Inflammatory macrophage (primary cell): Measurements from ENCODE around the gene EIF1AD.
A peak's percentile ranks its signal among the peaks of the same experiment; 100 is the strongest.
"Not testable (repeated sequence)": the region's sequence is repeated elsewhere in the genome, so short reads cannot be mapped to it uniquely, and the experiment has no call there.

Source experiments
- DNase-seq, 2 donors: peaks; one replicate each; pipeline ENCODE4 v3.0.0-alpha.2; 2020 to 2022

Gene EIF1AD

GRCh38 chr11:65967329-65967934 lies 34.5 kb downstream of the EIF1AD start:
- no peak for DNase-seq

DNA sequence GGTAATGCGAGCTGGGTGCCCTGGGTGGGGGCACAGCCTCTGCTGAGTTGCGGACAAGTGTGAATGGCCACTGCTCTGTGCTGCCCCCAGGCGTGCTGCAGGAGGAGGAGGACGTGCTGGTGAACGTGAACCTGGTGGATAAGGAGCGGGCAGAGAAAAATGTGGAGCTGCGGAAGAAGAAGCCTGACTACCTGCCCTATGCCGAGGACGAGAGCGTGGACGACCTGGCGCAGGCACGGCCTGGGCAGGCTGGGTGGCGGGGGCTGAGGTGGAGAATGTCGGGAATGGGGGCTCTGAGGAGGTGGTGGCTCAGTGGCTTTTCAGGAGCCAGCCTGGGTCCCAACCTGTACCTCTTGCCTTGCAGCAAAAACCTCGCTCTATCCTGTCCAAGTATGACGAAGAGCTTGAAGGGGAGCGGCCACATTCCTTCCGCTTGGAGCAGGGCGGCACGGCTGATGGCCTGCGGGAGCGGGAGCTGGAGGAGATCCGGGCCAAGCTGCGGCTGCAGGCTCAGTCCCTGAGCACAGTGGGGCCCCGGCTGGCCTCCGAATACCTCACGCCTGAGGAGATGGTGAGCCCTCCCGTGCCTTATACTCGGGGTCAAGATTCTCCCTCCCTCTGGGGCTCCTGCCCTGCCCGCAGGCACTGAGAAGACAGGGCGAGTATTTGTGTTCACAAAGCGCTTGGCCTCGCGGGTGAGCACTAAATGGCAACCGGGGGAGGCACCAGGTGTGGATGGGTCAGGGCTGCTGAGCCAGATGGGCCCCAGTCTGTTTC lies 35.8 kb downstream of the EIF1AD start:
- no peak for DNase-seq

GRCh38 chr11:65964906-65965305 lies 37.1 kb downstream of the EIF1AD start:
- DNase-seq: no peak

- DNase-seq: no peak
These were observed 39.8 kb downstream of the EIF1AD start for GRCh38 chr11:65962141-65962564.

DNA sequence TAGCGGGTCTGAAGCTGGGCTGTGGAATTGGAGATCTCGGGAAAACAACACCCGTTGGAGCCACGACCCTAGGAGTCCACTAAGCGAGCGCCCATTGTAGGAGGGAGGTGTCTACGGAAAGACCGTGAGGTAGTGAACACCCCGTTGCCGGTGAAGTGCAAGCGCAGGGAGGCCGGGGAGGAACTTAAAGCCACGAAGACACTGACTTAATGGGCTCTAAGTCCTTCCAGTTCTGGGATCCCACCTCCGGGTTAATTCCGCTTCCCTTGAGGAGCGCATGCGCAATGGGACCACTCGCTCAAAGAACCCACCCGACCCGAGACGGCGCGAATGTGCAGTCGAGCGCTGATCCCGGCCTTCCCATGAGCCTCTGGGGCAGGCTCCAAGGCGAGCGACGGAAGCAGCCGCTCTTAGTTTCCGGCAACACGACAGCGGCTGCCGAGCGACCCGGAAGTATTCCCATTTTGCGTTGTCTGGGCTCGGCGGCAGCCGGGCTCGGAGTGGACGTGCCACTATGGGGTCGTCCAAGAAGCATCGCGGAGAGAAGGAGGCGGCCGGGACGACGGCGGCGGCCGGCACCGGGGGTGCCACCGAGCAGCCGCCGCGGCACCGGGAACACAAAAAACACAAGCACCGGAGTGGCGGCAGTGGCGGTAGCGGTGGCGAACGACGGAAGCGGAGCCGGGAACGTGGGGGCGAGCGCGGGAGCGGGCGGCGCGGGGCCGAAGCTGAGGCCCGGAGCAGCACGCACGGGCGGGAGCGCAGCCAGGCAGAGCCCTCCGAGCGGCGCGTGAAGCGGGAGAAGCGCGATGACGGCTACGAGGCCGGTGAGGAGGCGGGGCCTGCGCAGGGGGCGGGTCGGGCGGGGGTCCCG lies 40.5 kb downstream of the EIF1AD start, which contains the start of gene SART1:
Gene SART1 (plus strand): TSS at position 468 of the 874 bp plus-strand sequence. CDS start 47 bp downstream, at position 515.
- DNase-seq: peak; percentile 98 to 99

DNA sequence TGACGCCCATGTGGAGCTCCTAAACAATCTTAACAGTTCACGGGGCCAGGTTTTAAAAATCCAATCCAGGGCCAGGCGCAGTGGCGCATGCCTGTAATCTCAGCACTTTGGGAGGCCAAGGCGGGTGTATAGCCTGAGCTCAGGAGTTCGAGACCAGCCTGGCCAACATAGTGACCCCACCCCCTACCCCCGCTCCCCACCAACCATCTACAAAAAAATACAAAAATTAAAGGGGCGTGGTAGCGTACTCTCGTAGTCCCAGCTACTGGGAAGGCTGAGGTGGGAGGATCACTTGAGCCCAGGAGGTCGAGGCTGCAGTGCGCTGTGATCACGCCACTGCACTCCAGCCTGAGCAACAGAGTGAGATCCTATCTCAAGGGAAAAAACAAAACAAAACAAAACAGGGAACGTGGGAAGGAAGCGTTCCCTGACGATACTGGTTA lies 41.1 kb downstream of the EIF1AD start:
- no peak for DNase-seq

- DNase-seq: no peak
These were observed 43.1 kb downstream of the EIF1AD start for GRCh38 chr11:65958774-65959420.

DNA sequence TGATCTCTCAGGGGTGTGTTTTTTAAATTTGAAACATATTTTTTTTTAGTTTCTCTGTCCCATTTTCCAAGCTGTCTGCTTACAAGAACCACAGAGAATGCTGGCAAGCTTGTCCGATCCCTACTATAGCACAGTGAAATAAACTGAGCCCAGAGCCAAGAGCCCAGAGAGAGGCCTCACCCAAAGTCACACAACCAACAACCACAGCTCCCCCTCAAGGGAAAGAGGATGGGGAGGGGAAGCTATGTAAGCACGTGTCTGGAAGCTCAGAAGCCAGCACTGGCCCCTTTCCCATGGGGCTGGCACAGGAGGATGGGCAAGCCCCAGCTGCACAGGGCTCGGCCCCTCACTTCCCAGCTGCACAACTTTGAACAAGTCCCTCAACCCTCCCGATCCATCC lies 43.7 kb downstream of the EIF1AD start:
- DNase-seq: no peak

GRCh38 chr11:65954771-65955170 lies 47.2 kb downstream of the EIF1AD start:
- no peak for DNase-seq

DNA sequence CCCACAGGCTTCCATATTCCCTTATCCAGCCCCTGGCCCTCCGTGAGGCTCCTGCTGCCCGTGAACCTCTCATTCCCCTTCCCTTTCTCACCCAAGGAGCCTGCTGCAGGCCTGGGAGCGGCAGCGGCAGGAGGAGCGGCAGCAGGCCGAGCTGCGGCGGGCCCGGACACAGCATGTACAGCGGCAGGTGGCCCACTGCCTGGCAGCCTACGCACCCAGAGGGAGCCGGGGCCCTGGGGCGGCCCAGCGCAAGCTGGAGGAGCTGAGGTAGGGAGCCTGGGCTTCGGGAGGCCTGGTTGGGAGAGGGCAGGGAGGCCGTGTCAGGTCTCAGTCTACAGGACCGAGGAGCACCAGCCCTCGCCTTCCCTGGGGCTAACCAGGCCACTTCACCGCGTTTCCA lies 48.5 kb downstream of the EIF1AD start:
- DNase-seq: no peak

DNA sequence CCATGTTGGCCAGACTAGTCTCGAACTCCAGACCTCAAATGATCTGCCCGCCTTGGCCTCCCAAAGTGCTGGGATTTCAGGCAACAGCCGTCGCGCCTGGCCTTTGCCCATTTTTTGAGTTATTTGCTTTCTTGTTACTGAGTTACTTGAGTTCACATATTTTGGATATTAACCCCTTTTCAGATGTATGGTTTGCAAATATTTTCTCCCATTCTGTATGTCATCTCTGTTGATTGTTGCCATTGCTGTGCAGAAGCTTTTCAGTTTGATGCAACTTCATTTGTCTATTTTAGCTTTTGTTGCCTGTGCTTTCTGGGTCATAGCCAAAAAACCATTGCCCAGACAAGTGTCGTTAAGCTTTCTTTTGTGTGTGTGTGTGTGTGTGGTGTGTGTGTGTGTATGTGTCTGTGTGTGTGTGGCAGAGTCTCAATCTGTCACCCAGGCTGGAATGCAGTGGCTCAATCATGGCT lies 49.9 kb downstream of the EIF1AD start:
- DNase-seq: no peak

DNA sequence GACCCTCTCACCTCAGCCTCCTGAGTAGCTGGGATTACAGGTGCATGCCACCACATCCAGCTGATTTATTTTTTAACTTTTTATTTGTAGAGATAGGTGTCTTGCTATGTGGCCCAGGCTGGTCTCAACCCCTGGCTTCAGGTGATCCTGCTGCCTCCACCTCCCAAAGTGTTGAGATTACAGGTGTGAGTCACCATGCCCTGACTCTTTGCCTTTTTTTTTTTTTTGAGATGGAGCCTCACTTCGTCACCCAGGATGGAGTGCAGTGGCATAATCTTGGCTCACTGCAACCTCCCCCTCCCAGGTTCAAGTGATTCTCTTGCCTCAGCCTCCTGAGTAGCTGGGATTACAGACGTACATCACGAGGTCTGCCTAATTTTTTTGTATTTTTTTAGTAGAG lies 50.3 kb downstream of the EIF1AD start:
- not testable (repeated sequence) for DNase-seq

- not testable (repeated sequence) for DNase-seq
These were observed 51.2 kb downstream of the EIF1AD start for GRCh38 chr11:65950711-65951110.

DNA sequence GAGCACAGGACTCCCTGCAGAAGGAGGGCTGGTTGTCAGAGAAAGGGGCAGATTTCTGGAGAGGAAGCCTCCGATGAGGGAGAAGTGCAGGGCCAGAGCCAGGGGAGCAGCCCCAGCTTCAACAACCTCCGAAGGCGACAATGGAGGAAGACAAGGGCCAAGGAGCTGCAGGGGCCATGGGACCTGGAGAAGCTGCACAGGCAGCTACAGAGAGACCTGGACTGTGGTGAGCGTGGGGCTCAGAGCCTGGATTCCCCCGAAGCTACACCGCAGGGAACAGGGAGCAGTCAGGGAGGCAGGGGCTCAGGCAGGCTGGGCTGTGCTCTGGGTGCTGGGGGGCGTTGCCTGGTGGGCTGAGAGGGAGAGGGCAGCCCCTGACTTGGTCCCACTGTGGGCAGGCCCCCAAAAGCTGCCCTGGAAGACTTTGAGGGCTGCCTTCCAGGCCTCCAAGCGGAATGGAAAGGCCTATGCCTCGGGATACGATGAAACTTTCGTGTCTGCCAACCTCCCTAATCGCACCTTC lies 54.3 kb downstream of the EIF1AD start:
- no peak for DNase-seq

- no peak for DNase-seq
These were observed 54.8 kb downstream of the EIF1AD start for GRCh38 chr11:65947133-65947532.

- no peak for DNase-seq
These were observed 55.3 kb downstream of the EIF1AD start for GRCh38 chr11:65946655-65947054.
